Astrocyte (in vitro differentiated cells and primary cell): ENCODE measurements around the gene SMARCC2. TPM values are rescaled to one million over a fixed set of nuclear protein-coding genes. Genes with fewer than 3 reads are reported as not detected.
A peak's percentile ranks its signal among the peaks of the same experiment; 100 is the strongest.

ENCODE experiments used
- DNase-seq: peaks from one replicate; pipeline ENCODE4 v3.0.0-alpha.2; 2010; ENCODE audit warnings: low read depth
- FAIRE-seq: peaks from 2 replicates; lab custom pipeline; 2011; peaks lifted over from hg19 to GRCh38; lab: Jason Lieb, UNC
- H2AFZ ChIP-seq: 2 replicates; pipeline ENCODE4 v1.6.0; 2012; ENCODE audit warnings: low read depth, low read length, inconsistent platforms
- H3K27ac ChIP-seq: 2 replicates; pipeline ENCODE4 v1.5.1; 2011; ENCODE audit warnings: low read depth, low read length, inconsistent platforms
- H3K27me3 ChIP-seq: 2 replicates; pipeline ENCODE4 v1.6.0; 2011; ENCODE audit warnings: low read length, inconsistent platforms; ENCODE audit not compliant: insufficient read depth
- H3K36me3 ChIP-seq: 2 replicates; pipeline ENCODE4 v1.5.1; 2011; ENCODE audit warnings: low read length, inconsistent platforms; ENCODE audit not compliant: insufficient read depth
- H3K4me1 ChIP-seq: 2 replicates; pipeline ENCODE4 v1.5.1; 2011; ENCODE audit warnings: low read length, inconsistent platforms; ENCODE audit not compliant: insufficient read depth
- H3K4me2 ChIP-seq: 2 replicates; pipeline ENCODE4 v1.6.0; 2012; ENCODE audit warnings: low read length, inconsistent platforms
- H3K4me3 ChIP-seq: 2 replicates; pipeline ENCODE4 v1.5.1; 2011; ENCODE audit warnings: low read depth, mild to moderate bottlenecking, low read length, inconsistent platforms; ENCODE audit not compliant: insufficient read depth
- H3K79me2 ChIP-seq: 2 replicates; pipeline ENCODE4 v1.6.0; 2012; ENCODE audit warnings: mild to moderate bottlenecking, low read length, inconsistent platforms; ENCODE audit not compliant: insufficient read depth
- H3K9ac ChIP-seq: 2 replicates; pipeline ENCODE4 v1.6.0; 2012; ENCODE audit warnings: mild to moderate bottlenecking, low read length, inconsistent platforms
- H3K9me3 ChIP-seq: 2 replicates; pipeline ENCODE4 v1.5.1; 2012; ENCODE audit warnings: low read depth, mild to moderate bottlenecking, low read length, inconsistent platforms; ENCODE audit not compliant: insufficient read depth
- H4K20me1 ChIP-seq: 2 replicates; pipeline ENCODE4 v1.6.0; 2012; ENCODE audit warnings: low read length, inconsistent platforms; ENCODE audit not compliant: insufficient read depth
- H3K27ac Mint-ChIP-seq: one replicate; pipeline ENCODE4 v1.8.0; 2021; ENCODE audit warnings: mild to moderate bottlenecking, mixed read lengths; ENCODE audit not compliant: unreplicated experiment
- H3K27me3 Mint-ChIP-seq: one replicate; pipeline ENCODE4 v1.8.0; 2021; ENCODE audit warnings: low read depth, mixed read lengths; ENCODE audit not compliant: unreplicated experiment
- H3K36me3 Mint-ChIP-seq: one replicate; pipeline ENCODE4 v1.8.0; 2021; ENCODE audit warnings: low read depth, mixed read lengths; ENCODE audit not compliant: unreplicated experiment
- H3K4me1 Mint-ChIP-seq: one replicate; pipeline ENCODE4 v1.8.0; 2021; ENCODE audit warnings: low read depth, mixed read lengths; ENCODE audit not compliant: unreplicated experiment
- H3K4me3 Mint-ChIP-seq: one replicate; pipeline ENCODE4 v1.8.0; 2021; ENCODE audit warnings: mild to moderate bottlenecking, moderate library complexity, mixed read lengths; ENCODE audit not compliant: unreplicated experiment
- H3K9me3 Mint-ChIP-seq: one replicate; pipeline ENCODE4 v1.8.0; 2021; ENCODE audit warnings: mild to moderate bottlenecking, mixed read lengths; ENCODE audit not compliant: unreplicated experiment
- CTCF ChIP-seq: IDR thresholded peaks from 2 replicates; pipeline ENCODE4 v1.5.1; 2011; ENCODE audit warnings: low read depth, mild to moderate bottlenecking, inconsistent platforms, low read length, moderate library complexity; ENCODE audit not compliant: insufficient read depth
- EZH2 ChIP-seq: IDR thresholded peaks from 2 replicates; pipeline ENCODE4 v1.6.1; 2012; ENCODE audit warnings: mild to moderate bottlenecking, low read length, inconsistent platforms; ENCODE audit not compliant: insufficient read depth
- total RNA-seq: library from RNA; stranded (reverse); gene quantifications from 2 replicates; pipeline ENCODE4 v1.2.1, GENCODE V29; 2021

Gene SMARCC2
- total RNA-seq, 1 donor from 2014 or later = 57.6 TPM

GRCh38 chr12:56160894-56161689 lies 28.2 kb downstream of the SMARCC2 start:
- Histone ChIP-seq H3K4me3 (peak overlapping the region; percentile 99), H3K79me2 (peaks cover 44% of the 10 kb centered on the region), H3K4me2 (peak overlapping the region; percentile 99), H3K9ac (peak overlapping the region; percentile 99), H3K27me3 (no peaks in the 10 kb centered on the region), H4K20me1 (peaks cover 72% of the 10 kb centered on the region), H3K27ac (peak overlapping the region; percentile 54), H3K4me1 (peaks cover 33% of the 10 kb centered on the region), H2AFZ (no peak overlapping the region), H3K36me3 (peaks cover 47% of the 10 kb centered on the region), H3K9me3 (no peaks in the 10 kb centered on the region)
- no peak for TF ChIP-seq CTCF
- TF ChIP-seq EZH2 = no peak
- Mint-ChIP-seq H3K4me1 (peaks cover 17% of the 10 kb centered on the region), H3K4me3 (peak overlapping the region; percentile 91), H3K9me3 (no peaks in the 10 kb centered on the region), H3K27me3 (no peaks in the 10 kb centered on the region), H3K27ac (peak overlapping the region; percentile 81), H3K36me3 (peaks cover 44% of the 10 kb centered on the region)
- DNase-seq (no peak), FAIRE-seq (no peak)

GRCh38 chr12:56160193-56160763 lies 29.0 kb downstream of the SMARCC2 start:
- no peaks in the 10 kb centered on the region for H3K27me3 ChIP-seq
- H3K36me3 ChIP-seq = peaks cover 45% of the 10 kb centered on the region
- Mint-ChIP-seq H3K36me3 (peaks cover 47% of the 10 kb centered on the region), H3K4me3 (peak overlapping the region; percentile 91), H3K9me3 (no peaks in the 10 kb centered on the region), H3K27ac (peak overlapping the region; percentile 70), H3K27me3 (no peaks in the 10 kb centered on the region), H3K4me1 (peaks cover 17% of the 10 kb centered on the region)
- peaks cover 33% of the 10 kb centered on the region for H3K4me1 ChIP-seq
- no peak for TF ChIP-seq EZH2
- TF ChIP-seq CTCF = no peak
- DNase-seq (no peak), FAIRE-seq (no peak)
- H2AFZ ChIP-seq = no peak overlapping the region
- peaks cover 44% of the 10 kb centered on the region for H3K79me2 ChIP-seq
- peak overlapping the region; percentile 99 for H3K4me3 ChIP-seq
- no peaks in the 10 kb centered on the region for H3K9me3 ChIP-seq
- peak overlapping the region; percentile 99 for H3K9ac ChIP-seq
- H3K27ac ChIP-seq = peak overlapping the region; percentile 95
- peak overlapping the region; percentile 99 for H3K4me2 ChIP-seq
- H4K20me1 ChIP-seq = peaks cover 66% of the 10 kb centered on the region
